BE2C (cell line): ENCODE data around the gene ITIH4.

Experiments
- DNase-seq: peaks from one replicate; pipeline ENCODE4 v3.0.0-alpha.2; 2020
- H3K27me3 ChIP-seq: fragments of 250-450 bp; sonication (Bioruptor Pico); 2 replicates; pipeline ENCODE4 v1.5.1; 2020; ENCODE audit warnings: mild to moderate bottlenecking
- H3K36me3 ChIP-seq: fragments of 250-450 bp; sonication (Bioruptor Pico); 2 replicates; pipeline ENCODE4 v1.5.1; 2020; ENCODE audit warnings: mild to moderate bottlenecking
- H3K4me1 ChIP-seq: fragments of 250-450 bp; sonication (Bioruptor Pico); 2 replicates; pipeline ENCODE4 v1.5.1; 2020
- H3K4me3 ChIP-seq: 2 replicates; pipeline ENCODE4 v1.5.1; 2011; ENCODE audit warnings: low read depth, low read length
- H3K9me3 ChIP-seq: fragments of 250-450 bp; sonication (Bioruptor Pico); 2 replicates; pipeline ENCODE4 v1.5.1; 2020
- CTCF ChIP-seq: IDR thresholded peaks from 2 replicates; pipeline ENCODE4 v1.5.1; 2012; ENCODE audit warnings: mild to moderate bottlenecking, low read depth, low read length

ITIH4 gene

GRCh38 chr3:52824037-52824436 lies 6.4 kb downstream of the ITIH4 start:
- no peak for TF ChIP-seq CTCF
- no peaks in the 10 kb centered on the region for H3K4me1 ChIP-seq
- no peak for DNase-seq

GRCh38 chr3:52822363-52822762 lies 8.1 kb downstream of the ITIH4 start:
- H3K36me3 ChIP-seq = no peaks in the 10 kb centered on the region
- TF ChIP-seq CTCF = no peak
- no peak overlapping the region for H3K4me3 ChIP-seq

More at GRCh38 chr3:52824037-52824436, 6.4 kb downstream of the ITIH4 start:
- Histone ChIP-seq H3K9me3 (no peaks in the 10 kb centered on the region), H3K27me3 (no peaks in the 10 kb centered on the region), H3K36me3 (no peaks in the 10 kb centered on the region), H3K4me3 (no peak overlapping the region)

GRCh38 chr3:52820736-52821135 lies 9.7 kb downstream of the ITIH4 start:
- TF ChIP-seq CTCF = peak; percentile 57

More at GRCh38 chr3:52822363-52822762, 8.1 kb downstream of the ITIH4 start:
- Histone ChIP-seq H3K4me1 (no peaks in the 10 kb centered on the region), H3K9me3 (no peaks in the 10 kb centered on the region), H3K27me3 (no peaks in the 10 kb centered on the region)
- no peak for DNase-seq

GRCh38 chr3:52819936-52820335 lies 10.5 kb downstream of the ITIH4 start:
- no peak for TF ChIP-seq CTCF
- Histone ChIP-seq H3K27me3 (no peaks in the 10 kb centered on the region), H3K4me3 (no peak overlapping the region), H3K9me3 (no peaks in the 10 kb centered on the region), H3K4me1 (no peaks in the 10 kb centered on the region), H3K36me3 (no peaks in the 10 kb centered on the region)
- no peak for DNase-seq

More at GRCh38 chr3:52820736-52821135, 9.7 kb downstream of the ITIH4 start:
- no peaks in the 10 kb centered on the region for H3K27me3 ChIP-seq
- H3K4me3 ChIP-seq = no peak overlapping the region
- H3K4me1 ChIP-seq = no peaks in the 10 kb centered on the region
- no peaks in the 10 kb centered on the region for H3K36me3 ChIP-seq
- DNase-seq = peak; percentile 23
- H3K9me3 ChIP-seq = no peaks in the 10 kb centered on the region

- Histone ChIP-seq H3K27me3 (no peaks in the 10 kb centered on the region), H3K4me1 (no peaks in the 10 kb centered on the region), H3K9me3 (no peaks in the 10 kb centered on the region), H3K4me3 (no peak overlapping the region), H3K36me3 (no peaks in the 10 kb centered on the region)
- no peak for TF ChIP-seq CTCF
- DNase-seq = no peak
Observed at GRCh38 chr3:52817860-52818259, 12.6 kb downstream of the ITIH4 start.

- DNase-seq = no peak
- Histone ChIP-seq H3K9me3 (no peaks in the 10 kb centered on the region), H3K4me3 (no peak overlapping the region), H3K36me3 (no peaks in the 10 kb centered on the region), H3K27me3 (no peaks in the 10 kb centered on the region), H3K4me1 (no peaks in the 10 kb centered on the region)
- TF ChIP-seq CTCF = no peak
Observed at GRCh38 chr3:52817221-52817620, 13.3 kb downstream of the ITIH4 start.
